DMS 273 (cell line): ENCODE measurements around the gene PRR33.

Experiments used
- DNase-seq: peaks from one replicate; lab custom pipeline; 2025; ENCODE audit not compliant: unreplicated experiment; lab: John Stamatoyannopoulos, UW

The PRR33 gene

DNA sequence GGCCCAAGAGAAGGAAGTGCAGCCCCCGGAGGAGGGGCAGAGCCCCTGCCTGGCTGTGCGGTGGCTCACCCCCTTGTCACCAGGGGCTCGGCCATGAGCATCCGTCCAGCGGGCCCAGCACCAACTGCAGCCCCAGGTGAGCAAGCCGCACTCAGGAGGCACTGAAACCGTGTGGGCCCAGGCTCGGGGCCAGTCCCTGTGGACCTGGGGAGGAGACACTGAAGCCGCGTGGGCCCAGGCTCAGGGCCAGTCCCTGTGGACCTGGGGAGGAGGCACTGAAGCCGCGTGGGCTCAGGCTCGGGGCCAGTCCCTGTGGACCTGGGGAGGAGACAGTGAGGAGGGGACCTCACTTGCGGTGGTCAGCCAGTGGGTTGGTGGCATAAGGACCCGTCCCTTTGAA is 24.9 kb downstream of the PRR33 start:
- DNase-seq = no peak

DNA sequence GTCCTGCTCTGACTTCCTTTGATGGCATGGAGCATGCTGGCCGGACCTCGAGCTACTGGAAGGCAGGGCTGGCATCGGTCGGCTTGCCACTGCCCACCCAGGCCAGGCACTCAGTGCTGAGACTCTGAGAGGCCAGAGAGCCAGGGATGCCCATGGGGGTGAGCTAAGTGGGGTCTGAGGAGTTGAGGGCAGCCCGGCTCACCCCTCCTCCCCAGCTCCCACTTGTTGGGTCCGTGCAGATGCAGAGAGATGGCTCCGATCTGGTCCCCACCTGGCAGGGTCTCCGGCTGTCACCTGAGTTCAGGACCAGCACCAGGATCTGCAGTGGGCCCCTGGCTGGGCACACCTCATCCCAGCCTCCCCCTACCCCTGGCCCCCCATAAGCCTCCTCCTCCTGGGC is 25.5 kb downstream of the PRR33 start:
- no peak for DNase-seq

GRCh38 chr11:1864831-1865665 is 26.6 kb downstream of the PRR33 start:
- no peak for DNase-seq

DNA sequence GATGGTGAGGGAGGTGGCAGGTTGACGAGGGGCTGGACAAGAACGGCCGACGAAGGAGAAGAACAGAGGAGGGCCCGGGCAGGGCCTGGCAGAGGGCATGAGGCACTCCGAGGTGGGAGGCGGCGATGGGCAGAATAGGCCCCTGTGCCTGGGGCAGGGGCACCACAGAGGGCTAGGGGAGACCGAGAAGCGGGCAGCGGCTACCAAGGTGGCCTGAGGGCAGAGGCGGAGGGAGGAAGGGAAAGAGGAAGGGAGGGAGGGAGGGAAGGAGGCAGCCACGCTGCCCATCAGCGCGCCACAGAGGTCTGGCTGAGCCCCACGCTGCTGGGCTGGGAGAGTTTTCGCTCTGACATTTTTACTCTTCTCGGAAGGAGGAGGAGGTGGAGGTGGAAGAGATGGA is 27.5 kb downstream of the PRR33 start:
- DNase-seq = no peak

DNA sequence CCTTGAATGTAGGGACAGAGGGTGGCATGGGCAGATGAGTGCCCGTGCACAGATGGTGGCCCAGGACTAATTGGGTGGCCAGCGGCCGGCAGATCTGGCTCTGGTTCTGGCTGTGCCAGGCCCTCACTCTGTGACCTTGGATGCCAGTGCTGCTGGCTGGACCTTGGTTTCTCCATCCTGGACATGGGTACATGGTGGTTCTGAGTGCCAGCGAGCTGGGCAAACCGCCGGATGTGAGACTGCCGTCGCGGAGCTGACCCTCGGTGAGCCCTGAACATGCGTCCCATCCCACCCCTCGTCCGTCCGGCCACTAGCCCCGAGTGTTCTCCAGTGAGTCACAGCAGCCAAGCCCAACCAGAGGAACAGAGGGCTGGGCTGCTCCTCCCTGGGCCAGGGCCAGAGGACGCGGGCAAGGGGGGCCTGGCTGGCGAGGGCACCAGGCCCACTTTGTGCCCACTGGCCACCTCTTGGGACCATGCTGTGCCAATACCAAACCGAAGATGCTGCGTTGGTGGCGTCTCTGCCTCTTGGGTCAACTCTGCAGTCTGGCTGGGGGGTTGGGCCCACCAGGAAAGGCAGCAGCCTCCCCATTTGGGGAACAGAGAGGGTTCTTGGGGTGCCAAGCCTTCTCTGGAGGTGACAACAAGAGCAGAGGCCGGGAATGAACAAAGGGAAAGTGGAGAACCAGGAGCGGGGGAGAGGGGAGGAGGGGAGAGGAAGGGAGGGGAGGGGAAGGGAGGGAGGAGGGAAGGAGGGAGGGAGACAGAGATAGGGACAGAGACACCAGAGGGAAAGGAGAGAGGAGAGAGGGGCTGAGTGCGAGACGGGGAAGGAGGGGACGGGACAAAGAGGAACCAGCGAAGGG is 28.1 kb downstream of the PRR33 start:
- DNase-seq = peak; percentile 51

GRCh38 chr11:1862588-1863351 is 28.9 kb downstream of the PRR33 start:
- DNase-seq = no peak

DNA sequence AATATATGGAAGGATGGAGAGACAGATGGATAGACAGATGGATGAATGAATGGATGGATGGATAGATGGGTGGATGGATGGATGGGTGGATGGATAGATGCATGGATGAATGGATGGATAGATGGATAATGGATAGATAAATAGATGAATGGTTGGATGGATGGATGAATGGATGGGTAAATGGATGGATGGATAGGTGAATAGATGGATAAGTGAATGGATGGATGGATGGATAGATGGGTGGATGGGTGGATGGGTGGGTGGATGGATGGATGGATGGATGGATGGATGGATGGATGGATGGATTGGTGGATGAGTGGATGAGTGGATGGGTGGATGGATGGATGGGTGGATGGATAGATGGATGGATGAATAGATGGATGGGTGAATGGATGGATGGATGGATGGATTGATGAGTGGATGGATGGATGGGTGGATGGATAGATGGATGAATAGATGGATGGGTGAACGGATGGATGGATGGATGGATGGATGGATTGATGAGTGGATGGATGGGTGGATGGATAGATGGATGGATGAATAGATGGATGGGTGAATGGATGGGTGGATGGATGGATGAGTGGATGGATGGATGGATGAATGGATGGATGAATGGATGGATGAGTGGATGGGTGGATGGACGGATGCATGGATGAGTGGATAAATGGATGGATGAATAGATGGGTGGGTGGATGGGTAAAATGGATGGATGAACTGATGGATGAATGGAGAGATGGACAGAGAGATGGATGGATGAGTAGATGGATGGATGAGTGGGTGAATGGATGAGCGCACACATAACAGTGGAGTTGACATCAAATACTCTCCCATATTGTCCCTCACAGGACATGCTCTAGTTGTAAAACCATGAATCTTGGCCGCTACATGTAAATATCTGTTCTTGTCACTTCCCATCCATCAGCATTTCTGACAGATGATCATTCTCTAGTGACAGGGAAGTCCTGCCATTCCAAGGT is 30.0 kb downstream of the PRR33 start:
- DNase-seq = no peak

DNA sequence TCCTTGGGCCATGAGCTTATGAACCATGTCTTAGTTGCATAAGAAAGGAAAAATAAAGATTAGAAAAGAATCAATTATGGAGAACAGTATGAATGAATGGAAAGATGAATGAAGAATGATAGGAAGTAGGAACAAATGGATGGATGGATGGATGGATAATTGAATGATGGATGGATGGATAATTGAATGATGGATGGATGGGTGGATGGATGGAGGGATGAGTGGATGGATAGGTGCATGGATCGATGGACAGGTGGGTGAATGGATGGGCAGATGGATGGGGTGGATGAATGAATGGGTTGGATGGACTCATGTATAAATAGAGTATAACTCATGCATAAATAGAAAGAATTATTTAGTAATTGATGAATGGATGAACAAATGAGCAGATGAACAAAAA is 31.6 kb downstream of the PRR33 start:
- no peak for DNase-seq

DNA sequence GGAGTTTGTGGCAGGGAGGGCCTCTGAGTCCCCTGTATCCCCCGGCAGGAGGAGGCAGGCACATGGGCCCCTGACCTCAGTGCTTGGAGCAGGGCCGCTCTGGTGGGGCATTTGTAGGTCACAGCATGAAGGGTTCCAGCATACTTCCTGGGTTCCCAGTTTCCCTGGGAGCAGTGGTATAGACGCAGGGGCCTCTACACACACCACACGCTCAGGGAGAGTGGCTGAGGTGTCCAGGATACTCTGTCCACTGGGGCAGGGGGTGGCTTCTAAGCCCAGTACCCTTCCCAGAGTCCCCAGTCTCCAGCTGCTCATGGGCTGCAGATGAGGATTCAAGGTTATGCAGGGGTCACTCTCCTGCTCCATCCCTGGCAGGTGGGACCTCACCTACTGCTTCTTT is 32.7 kb downstream of the PRR33 start:
- no peak for DNase-seq

- DNase-seq = no peak
Observed at GRCh38 chr11:1858576-1858975, 33.1 kb downstream of the PRR33 start.

DNA sequence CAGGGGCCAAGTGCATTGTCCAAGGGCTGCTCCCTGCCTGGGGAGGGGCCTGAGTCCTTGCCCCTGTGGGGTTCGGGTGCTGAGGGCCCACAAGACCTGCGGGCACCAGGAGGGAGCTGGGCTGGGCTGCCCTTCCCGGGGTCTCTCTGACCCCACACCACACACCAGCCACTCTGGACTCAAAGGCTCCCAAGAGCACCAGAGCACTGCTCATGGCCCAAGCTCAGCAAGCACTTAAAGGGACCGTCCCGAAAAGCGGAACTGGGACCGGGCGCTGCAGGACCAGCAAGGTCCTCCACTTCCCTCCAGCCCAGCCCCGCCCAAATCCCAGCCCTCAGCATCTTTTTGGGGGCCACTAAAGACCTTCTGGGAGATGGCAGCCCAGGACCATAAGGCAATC is 33.5 kb downstream of the PRR33 start:
- DNase-seq = no peak

DNA sequence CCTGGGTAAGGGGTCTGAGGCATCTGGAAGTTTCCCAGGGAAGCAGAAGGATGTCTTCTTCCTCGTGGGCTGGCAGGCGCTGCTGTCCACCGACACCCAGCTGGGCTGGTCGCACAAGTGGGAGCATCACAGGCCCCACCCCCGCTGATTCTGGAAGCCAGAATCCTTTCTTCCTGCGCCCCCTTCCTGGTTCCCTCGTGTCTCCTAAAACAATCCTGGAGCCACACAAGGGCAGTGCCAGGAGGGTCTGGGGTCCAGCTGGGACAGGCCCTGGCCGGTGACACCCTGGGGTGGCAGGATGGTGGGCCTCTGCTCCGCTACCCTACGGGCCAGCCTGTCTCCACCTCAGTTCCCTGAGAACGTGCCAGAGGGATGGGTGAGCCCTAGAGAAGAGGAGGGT is 34.6 kb downstream of the PRR33 start:
- DNase-seq = no peak

DNA sequence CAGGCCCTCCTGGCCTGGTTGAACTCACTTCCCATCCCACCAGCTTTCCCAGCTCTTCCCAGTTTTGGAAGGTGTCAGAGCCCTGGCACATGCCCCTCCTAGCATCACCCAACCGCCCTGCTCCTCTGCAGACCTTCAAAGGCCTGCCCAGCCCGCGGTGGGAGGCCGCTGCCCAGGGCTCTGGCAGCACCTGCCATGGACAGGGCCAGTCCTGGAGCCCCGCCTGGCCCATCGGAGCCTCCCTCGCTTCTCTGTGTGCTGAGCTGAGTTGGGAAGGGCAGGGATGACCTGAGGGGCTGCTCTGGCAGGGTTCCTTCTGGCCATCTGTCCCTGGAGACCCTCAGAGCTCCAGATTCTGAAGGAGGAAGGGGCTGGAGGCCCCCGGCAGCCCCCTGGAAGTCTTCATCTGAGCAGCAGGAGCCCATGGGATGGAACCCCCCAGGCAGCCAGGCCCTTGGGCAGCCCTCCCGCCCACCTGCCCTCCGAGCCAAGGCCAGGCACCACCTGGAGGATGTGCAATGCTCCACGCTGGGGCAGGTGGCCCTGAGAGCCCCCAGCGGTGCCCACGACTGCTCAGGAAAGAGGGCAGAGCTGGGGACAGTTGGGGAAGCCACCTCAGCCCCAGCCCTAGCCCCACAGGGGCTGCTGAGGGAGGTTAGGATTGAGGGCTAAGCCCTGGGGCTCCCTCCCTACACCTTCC is 35.2 kb downstream of the PRR33 start:
- no peak for DNase-seq

GRCh38 chr11:1855886-1856265 is 35.8 kb downstream of the PRR33 start:
- no peak for DNase-seq

DNA sequence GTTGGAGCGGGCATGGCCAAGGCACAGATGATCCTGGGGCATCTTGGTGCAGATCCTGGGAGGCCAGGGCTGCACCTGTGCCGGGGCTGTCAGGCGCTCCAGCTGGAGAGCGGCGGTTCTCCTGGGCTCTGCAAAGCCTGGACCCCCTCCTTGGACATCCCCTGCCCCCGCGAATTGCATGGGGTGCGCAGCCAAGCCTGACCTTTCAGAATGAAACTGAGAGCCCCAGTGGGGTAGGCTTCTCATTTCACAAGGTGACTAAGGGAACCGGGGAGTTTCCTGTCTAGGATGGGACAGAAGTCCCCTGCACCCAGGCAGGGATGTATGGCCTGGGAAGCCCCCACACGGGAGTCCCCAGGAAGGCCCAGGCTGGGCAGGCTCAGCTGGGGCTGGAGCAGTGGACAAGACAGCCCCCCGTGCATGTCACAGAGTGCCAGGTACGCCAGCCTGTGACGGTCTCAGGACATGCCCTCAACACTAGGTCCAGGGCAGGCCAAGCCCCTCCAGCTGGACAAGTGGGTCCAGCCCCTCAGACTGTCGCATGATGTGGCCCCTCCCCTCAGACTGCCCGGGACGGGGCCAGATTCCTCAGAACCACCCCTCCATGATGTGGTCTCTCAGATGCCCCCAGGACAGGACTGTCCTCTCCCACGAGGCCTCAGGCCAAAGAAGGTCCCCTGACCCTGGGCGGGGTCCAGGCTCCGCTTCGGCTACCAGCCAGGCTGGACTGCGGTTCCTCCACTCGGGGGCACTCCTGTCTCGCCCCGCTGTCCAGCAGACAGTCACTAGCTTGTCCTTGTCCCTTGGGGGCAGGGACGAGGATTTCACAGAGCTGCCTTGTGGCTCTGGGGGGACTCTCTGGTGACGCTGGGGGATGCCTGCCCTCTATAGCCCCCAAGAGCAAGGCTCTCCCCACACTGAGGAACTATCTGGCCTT is 36.5 kb downstream of the PRR33 start:
- DNase-seq = no peak

DNA sequence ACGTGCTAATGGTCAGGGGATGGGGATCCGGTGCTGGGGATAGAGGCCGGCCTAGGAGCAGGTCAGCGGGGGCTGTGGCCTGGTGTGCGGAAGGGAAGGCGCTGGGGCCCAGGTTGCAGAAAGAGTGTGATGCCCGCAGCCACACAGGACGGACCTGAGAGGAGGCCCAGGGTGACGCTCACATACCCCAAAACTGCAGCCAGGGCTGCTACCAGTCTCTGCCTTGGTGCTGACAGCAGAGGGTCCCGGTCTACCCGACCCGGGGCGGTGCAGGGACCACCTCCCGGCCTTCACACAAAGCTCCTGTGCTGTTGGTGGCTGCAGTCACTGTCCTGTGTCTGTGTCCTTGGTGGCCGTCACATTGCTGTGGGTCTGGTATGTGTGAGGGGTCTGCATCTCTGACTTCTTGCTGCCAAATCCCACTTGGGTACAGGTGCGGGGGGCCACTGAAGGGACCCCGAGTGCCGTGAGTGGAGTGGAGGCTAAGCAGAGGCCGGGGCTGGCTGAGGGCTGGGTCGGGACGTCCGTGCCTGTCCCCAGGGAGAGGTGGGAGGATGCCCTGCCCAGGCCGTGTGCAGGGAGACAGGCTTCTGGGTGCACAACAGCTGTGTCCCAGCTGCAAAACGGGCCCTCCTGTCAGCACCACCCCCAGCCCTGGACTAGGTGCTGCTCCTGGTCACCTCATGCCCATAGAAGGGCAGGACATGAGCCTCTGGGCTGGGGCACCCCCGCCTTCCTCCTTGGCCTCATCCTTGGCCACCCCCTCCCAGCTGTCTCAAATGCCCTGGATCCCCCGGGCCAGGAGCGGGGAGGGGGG is 37.4 kb downstream of the PRR33 start:
- no peak for DNase-seq

DNA sequence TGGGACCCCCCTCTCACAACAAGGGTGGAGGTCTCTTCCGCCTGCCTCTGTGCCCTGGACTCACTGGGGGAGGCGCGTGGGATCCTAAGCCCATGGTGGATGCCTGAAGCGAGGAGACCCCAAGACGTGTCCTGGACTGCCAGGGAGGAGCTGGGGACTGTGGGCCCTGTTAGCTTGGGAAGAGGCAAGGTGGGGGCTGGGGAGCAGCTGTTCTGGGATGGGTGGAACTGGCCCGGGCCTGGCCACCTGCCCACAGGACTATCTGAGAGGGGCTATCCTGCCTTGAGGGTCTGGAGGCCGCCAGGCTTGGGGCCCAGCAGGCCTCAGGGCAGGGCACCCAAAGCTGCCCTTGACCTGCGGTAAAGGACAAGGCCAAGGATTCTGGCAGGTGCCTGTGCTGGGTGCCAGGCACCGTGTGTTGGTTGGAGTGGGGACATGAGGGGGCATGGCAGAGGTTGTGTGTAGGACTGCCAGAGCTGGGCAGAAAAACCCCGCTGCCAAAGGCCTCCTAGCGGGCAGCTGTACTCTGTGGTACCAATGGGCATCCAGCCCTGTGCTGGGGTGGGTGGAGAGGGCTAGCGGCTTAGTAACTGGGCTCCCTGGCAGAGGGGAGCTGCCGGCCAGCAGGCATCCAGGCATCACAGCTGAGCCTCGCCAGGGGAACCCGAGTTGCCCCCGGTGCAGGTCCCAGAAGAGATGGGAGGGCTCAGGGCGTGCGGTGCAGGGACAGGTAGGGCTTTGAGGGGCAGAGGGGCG is 38.1 kb downstream of the PRR33 start:
- no peak for DNase-seq
